GM21786 (cell line): ENCODE measurements around the gene MT1B.
A peak's percentile ranks its signal among the peaks of the same experiment; 100 is the strongest.

Experiments
- ATAC-seq: cut with Tn5 transposase; IDR thresholded peaks from one replicate; pipeline ENCODE4 v1.9.1; 2021; ENCODE audit not compliant: unreplicated experiment

MT1B gene

DNA sequence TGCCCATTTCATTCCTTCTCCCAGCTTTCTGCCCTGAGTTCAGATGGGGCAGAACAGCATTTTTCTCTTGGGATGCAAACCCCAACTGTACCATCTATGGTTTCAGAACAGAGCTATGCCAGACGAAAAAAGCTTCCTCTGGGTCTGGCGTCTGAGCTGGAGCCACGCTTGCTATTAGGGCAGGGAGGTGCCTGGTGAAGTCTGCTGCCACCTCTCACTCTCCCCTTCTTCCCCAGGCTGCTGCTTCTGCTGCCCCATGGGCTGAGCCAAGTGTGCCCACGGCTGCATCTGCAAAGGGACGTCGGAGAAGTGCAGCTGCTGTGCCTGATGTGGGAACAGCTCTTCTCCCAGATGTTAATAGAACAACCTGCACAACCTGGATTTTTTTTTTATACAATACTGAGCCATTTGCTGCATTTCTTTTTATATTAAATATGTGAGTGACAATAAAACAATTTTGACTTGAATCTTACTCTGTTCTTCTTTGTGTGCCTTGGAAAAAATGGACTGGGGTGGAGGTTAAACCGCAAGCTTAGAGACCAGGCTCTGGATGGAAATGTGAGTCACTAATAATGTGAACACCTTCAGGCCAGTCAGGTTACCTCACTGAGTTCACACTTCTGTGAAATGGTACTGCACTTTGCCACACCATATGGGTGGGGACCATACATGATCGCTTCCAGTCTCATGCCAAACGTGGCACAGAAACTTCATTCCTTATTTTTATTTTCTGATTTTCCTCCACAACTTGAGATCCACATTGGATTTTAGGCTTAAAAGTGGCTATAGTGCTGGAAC, 14.9 kb upstream of the MT1B start:
- no peak for ATAC-seq

DNA sequence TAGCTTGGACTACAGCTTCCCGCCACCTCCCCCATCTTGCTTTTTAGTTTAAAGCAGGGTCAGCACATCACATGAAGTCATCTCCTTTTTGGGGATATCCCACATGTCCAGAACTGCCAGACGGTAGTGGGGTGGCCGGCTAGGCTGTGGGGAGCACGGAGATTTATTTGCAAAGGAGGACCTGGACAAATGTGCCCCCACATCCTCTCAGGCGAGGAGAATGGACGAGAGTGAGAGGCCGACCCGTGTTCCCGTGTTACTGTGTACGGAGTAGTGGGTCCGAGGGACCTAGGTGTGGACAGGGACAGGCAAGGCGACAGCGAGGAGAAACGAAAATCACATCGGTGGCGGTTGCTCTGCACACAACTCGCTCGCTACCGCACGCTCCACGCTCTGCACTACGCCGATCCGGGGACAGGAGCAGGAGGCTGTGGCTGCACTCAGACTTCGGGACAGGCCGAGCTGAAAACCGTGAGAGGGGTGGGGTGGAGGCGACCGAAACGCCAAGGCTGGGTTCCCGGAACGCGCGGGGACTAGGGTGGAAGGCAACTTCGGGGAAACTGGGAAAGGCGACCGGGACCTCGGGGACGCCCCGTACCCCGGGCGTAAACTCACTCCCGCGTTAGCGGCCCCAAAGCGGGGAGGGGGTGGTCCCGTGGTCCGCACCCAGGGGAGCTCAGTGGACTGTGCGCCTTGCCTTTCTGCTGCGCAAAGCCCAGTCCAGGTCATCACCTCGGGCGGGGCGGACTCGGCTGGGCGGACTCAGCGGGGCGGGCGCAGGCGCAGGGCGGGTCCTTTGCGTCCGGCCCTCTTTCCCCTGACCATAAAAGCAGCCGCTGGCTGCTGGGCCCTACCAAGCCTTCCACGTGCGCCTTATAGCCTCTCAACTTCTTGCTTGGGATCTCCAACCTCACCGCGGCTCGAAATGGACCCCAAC, 13.6 kb upstream of the MT1B start, which contains the start of gene MT1A:
TSS of gene MT1A (plus strand) at position 853 of the 937 bp plus-strand sequence. CDS start at position 926, 73 bp downstream.
- ATAC-seq = no peak

DNA sequence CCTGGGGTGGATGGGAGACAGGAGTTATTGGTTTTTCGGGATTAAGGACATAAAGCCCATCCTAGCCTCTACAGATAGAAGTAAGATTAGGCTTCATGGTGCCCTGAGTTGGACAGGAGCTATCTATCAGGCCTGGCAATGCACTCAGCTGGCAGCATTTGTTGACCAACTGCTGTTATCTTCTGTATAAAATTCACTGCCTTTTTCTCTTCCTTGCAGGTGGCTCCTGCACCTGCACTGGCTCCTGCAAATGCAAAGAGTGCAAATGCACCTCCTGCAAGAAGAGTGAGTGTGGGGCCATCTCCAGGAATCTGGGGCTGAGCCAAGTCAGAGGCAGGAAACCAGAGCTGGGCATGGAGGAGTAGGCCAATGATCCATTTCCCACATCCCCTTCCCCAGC, 12.6 kb upstream of the MT1B start:
- no peak for ATAC-seq

DNA sequence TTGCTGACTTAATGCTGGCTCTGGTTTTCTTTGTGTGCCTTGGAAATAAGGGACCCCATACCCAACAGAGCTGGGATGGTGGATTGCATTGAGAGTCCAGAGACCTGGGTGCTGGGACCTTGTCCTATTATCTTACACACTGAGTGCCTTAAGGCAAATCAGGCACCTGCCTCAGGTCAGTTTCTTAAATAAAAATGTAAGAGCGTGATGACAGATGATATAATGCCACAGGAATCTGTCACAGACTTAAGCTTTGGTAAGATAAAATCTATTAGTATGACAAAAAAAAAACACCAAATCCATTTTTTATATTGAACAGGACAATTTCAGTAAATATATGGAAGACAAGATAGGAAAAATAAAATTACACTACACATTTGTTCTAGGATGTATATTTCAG, 11.6 kb upstream of the MT1B start:
- ATAC-seq = no peak

- ATAC-seq = no peak
Observed at GRCh38 chr16:56641166-56641565, 10.5 kb upstream of the MT1B start.

GRCh38 chr16:56643080-56643778, 8.5 kb upstream of the MT1B start:
- peak; percentile 76 for ATAC-seq

DNA sequence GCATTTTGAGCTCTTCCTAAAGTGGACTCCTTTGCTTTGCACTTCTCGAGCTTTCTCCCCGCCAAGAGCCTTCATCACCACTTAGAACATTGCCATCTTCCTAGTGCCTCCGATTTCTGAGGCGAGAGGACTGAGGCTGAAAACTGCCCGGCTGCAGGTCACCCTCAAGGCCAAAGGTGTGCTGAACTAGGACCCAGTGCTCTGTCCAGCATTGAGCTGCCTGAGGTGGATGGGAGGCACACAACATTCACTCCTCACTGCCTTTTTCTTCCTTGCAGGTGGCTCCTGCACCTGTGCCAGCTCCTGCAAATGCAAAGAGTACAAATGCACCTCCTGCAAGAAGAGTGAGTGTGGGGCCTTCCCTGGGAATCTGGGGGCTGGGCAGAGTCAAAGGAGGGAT, 7.9 kb upstream of the MT1B start:
- ATAC-seq = no peak

GRCh38 chr16:56645311-56645710, 6.4 kb upstream of the MT1B start:
- ATAC-seq = no peak

DNA sequence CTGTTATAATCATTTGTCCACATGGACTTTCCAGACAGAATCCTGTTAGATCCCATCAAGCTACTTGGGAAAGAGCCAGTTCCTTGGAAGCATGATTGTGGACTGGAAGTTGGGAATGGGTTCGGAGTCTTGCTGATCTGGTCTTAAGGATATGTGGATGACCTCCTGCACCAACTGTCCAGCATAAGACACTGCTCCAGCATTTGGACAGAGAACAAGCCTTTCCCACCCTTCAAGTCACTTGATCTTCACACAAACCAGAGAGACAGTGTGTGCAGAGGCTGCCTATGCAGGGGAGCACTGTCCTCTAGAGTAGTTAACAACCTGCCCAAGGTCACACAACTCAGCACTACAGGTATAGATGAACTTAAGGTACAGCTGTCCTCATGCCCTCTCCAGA, 5.8 kb upstream of the MT1B start:
- no peak for ATAC-seq

GRCh38 chr16:56647641-56648431, 3.9 kb upstream of the MT1B start:
- no peak for ATAC-seq

- no peak for ATAC-seq
Observed at GRCh38 chr16:56649271-56649670, 2.4 kb upstream of the MT1B start.

DNA sequence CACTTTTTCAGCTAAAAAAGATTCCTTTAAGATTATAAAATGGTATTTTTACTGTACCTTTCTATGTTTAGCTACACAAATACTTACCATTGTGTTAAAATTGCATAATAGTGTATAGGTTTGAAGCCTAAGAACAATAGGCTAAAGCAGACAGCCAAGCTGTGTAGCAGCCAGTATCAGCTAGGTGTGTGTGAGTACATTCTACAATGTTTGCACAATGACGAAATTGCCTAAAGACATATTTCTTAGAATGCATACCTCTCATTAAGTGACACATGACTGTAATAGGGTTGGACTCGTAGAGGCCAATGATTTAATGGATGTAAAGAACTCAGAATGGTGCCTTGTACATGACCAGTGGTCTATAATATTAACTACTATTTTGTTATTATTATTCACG, 1.9 kb upstream of the MT1B start:
- ATAC-seq = no peak

GRCh38 chr16:56652600-56652999, 914 bp downstream of the MT1B start:
- ATAC-seq = no peak

GRCh38 chr16:56653218-56653617, 1.5 kb downstream of the MT1B start:
- no peak for ATAC-seq

- no peak for ATAC-seq
Observed at GRCh38 chr16:56657555-56658326, 6.1 kb downstream of the MT1B start, which contains the start of gene MT1F. MT1F (plus strand) TSS chr16:56657959; CDS start chr16:56658059, 100 bp downstream.

- ATAC-seq = no peak
Observed at GRCh38 chr16:56658327-56658875, 6.7 kb downstream of the MT1B start.

DNA sequence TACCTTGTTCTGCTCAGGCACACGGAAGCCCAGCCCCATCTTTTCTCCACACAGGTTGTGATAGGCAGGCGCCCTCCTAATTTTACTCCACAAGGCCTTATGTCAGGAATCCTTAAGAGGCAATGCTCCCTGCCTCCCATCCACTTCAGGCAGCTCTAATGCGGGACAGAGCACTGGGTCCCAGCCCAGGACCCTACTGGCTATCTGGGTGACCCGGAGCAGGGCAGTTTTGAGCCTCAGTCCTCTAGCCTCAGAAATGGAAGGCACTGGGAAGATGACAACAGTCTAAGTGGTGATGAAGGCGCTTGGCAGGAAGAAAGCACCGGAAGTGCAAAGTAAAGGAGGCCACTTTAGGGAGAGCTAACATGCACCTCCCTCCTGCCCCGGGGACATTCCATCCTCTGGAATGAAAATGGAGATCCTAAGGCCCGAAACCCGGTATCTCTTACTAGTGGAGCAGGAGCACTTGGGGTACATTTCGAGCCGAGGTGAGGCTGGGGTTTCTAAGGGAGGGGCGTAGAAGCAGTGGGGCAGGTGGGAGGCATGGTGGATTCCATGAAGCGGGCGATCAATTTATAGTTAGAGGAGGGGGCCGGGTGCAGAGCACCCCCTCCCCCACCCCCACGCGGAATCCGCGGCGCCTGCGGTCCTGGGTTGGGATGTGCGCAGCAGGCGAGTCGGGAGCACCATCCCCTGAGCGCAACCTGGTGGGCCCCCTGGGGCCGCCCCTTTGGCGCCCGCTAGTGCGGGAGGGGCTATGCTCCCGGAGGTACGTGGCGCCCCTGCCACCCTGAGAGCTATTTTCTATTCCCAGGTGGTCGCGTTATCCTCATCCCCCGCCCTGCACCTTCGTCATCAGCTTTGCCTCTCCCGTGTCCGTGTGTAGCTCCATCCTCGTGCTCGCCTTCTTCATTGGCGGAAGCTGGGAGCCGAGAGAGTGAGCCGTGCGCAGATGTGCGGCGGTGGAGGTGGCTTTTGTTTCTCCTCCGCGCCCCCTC, 11.0 kb downstream of the MT1B start:
- ATAC-seq = no peak

DNA sequence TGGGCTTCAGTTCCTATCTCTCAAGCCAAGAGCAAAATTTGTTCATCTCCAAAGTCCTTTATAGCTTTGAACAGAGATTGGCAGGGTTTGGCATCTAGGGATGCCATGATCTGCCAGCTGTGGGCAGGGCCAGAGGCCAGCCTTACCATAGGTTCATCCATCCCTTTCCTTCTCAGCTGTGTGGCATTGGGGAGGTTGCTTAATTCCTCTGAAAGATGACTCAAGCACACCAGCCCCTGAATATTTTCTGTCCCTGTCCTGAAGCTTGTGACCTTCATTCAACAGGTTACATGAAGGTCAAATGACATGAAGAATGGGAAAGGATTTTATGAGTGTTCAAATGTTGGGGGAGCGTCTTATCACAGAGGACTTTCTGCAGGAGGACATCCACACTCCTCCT, 12.8 kb downstream of the MT1B start:
- no peak for ATAC-seq
